NCI-H526 treated with DMSO at 0.1 percent for 48 hours (cell line): ENCODE data around the gene NUP210L.
A peak's percentile ranks its signal among the peaks of the same experiment; 100 is the strongest.
"Not testable (repeated sequence)": the region's sequence is repeated elsewhere in the genome, so short reads cannot be mapped to it uniquely, and the experiment has no call there.

Experiments
- DNase-seq: peaks from one replicate; lab custom pipeline; 2025; lab: John Stamatoyannopoulos, UW

The NUP210L gene

GRCh38 chr1:153991806-153992205 is 163.1 kb downstream of the NUP210L start:
- no peak for DNase-seq

GRCh38 chr1:153991151-153991630 is 163.7 kb downstream of the NUP210L start:
- DNase-seq = no peak

- DNase-seq = peak; percentile 100
These were observed 164.3 kb downstream of the NUP210L start, which contains the start of gene RPS27 for GRCh38 chr1:153990468-153991150. TSS of gene RPS27 (plus strand) at chr1:153990762. CDS start at chr1:153990797, 35 bp downstream.

GRCh38 chr1:153987621-153988020 is 167.3 kb downstream of the NUP210L start:
- DNase-seq = no peak

- DNase-seq = peak; percentile 88
These were observed 168.7 kb downstream of the NUP210L start, which contains the start of gene RAB13 for GRCh38 chr1:153985941-153986761. TSS of gene RAB13 (minus strand) at chr1:153986339. CDS start at chr1:153986236, 103 bp downstream.

- no peak for DNase-seq
These were observed 169.4 kb downstream of the NUP210L start for GRCh38 chr1:153985341-153985912.

- DNase-seq = no peak
These were observed 170.6 kb downstream of the NUP210L start for GRCh38 chr1:153984123-153984894.

GRCh38 chr1:153981735-153982134 is 173.1 kb downstream of the NUP210L start:
- DNase-seq = not testable (repeated sequence)

GRCh38 chr1:153979091-153979490 is 175.8 kb downstream of the NUP210L start:
- not testable (repeated sequence) for DNase-seq

- DNase-seq = no peak
These were observed 176.5 kb downstream of the NUP210L start for GRCh38 chr1:153978274-153978909.

GRCh38 chr1:153977250-153978240 is 177.3 kb downstream of the NUP210L start, which contains the start of gene JTB:
TSS of gene JTB (minus strand) at chr1:153977674. CDS start at chr1:153977252, 422 bp downstream.
- peak; percentile 95 for DNase-seq

GRCh38 chr1:153976819-153977249 is 178.0 kb downstream of the NUP210L start:
- no peak for DNase-seq

- no peak for DNase-seq
These were observed 181.3 kb downstream of the NUP210L start for GRCh38 chr1:153973525-153973924.

- DNase-seq = no peak
These were observed 181.8 kb downstream of the NUP210L start for GRCh38 chr1:153973071-153973470.

- no peak for DNase-seq
These were observed 184.5 kb downstream of the NUP210L start for GRCh38 chr1:153970346-153970745.

GRCh38 chr1:153968972-153969371 is 185.9 kb downstream of the NUP210L start:
- DNase-seq = no peak

GRCh38 chr1:153968408-153968807 is 186.5 kb downstream of the NUP210L start:
- DNase-seq = no peak

- DNase-seq = no peak
These were observed 186.9 kb downstream of the NUP210L start for GRCh38 chr1:153968000-153968363.

- peak; percentile 100 for DNase-seq
These were observed 187.5 kb downstream of the NUP210L start, which contains the start of gene CREB3L4 for GRCh38 chr1:153967107-153967999. TSS of gene CREB3L4 (plus strand) at chr1:153967902. CDS start at chr1:153968526, 624 bp downstream.
